Measurements from ENCODE around the gene NENF.

DNA sequence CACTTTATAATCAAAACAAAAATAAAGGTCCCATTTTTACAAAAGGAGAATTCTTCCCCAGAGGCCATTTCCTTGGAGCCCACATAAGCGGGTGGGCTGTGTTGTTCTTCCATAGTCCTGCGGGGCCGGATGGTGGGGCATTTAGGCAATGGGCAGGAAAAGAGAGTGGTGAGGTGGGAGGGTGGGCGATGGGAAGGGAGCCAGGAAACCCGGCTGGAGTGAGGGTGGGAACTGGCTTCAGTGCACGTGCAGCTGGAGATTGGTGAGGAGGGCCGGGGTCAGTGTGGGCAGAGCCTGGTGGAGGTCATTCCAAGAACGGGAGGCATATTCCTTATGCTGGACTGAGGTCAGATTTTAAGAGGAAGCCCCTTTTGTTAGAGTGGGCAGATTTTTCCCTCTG is 13.6 kb downstream of the NENF start:
- no peak for TF ChIP-seq HDGF (IDR thresholded peaks at IDR 0.05; ENCODE audit: borderline replicate concordance)
- TF ChIP-seq, protein P1, sequence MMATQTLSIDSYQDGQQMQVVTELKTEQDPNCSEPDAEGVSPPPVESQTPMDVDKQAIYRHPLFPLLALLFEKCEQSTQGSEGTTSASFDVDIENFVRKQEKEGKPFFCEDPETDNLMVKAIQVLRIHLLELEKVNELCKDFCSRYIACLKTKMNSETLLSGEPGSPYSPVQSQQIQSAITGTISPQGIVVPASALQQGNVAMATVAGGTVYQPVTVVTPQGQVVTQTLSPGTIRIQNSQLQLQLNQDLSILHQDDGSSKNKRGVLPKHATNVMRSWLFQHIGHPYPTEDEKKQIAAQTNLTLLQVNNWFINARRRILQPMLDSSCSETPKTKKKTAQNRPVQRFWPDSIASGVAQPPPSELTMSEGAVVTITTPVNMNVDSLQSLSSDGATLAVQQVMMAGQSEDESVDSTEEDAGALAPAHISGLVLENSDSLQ (IDR thresholded peaks at IDR 0.05) = no peak
- TF ChIP-seq FOXM1 (IDR thresholded peaks at IDR 0.05; ENCODE audit: borderline replicate concordance) = no peak
- TF ChIP-seq BHLHE40 (IDR thresholded peaks at IDR 0.05; ENCODE audit: borderline replicate concordance) = no peak
- no peak for TF ChIP-seq TARDBP (IDR thresholded peaks at IDR 0.05)
- TF ChIP-seq SP1 (IDR thresholded peaks at IDR 0.05) = no peak
- no peak for TF ChIP-seq ELF4 (IDR thresholded peaks at IDR 0.05)
- TF ChIP-seq FOXA1 (IDR thresholded peaks at IDR 0.05) = no peak
- TF ChIP-seq ARNT (IDR thresholded peaks at IDR 0.05) = no peak
- TF ChIP-seq LEF1 (IDR thresholded peaks at IDR 0.05; ENCODE audit: borderline replicate concordance) = no peak
- no peak for TF ChIP-seq NFRKB (IDR thresholded peaks at IDR 0.05)
- TF ChIP-seq CTBP1 (IDR thresholded peaks at IDR 0.05; ENCODE audit: borderline replicate concordance) = no peak
- TF ChIP-seq FOXK2 (IDR thresholded peaks at IDR 0.05) = no peak
- TF ChIP-seq SUZ12 (IDR thresholded peaks at IDR 0.05) = no peak

Measured in HEK293T (cell line).